ENCODE measurements around the gene LRP6. TPM values are rescaled to one million over a fixed set of nuclear protein-coding genes. Genes with fewer than 3 reads are reported as not detected.

LRP6 gene
- total and polyA plus RNA-seq, 10 of the 15 experiments (the other 5 are each of a cell fraction or from before 2014, with no cell fraction given): 1.5 to 14.9 (median 6.1) TPM

- TF ChIP-seq RELB (IDR thresholded peaks at IDR 0.05; ENCODE audit: low read depth) (0 out of 2 replicates have a peak, but pooled peaks have one; percentile 22), ZNF687 (IDR thresholded peaks at IDR 0.05) (no peak)
These were observed 55.9 kb downstream of the LRP6 start (continued) for GRCh38 chr12:12210983-12211382.

- H3K27me3 ChIP-seq (replicated peaks in 1 of 2; ENCODE audit: control insufficient read depth in 2 of 2, insufficient read depth in 2 of 2, low read length in 1 of 2): no peaks in the 10 kb centered on the region
- no TSS peak for BruUV-seq (replicated peaks)
- CTCF ChIA-PET: no interaction called here
These were observed 56.4 kb downstream of the LRP6 start for GRCh38 chr12:12210416-12210815.

More at GRCh38 chr12:12210416-12210815, 56.4 kb downstream of the LRP6 start:
- H3K79me2 ChIP-seq (ENCODE audit: control insufficient read depth, insufficient read depth, low read length): no peaks in the 10 kb centered on the region
- FAIRE-seq: peak; percentile 13
- ATAC-seq: no peak
- no peak overlapping the region for H3K27ac ChIP-seq (ENCODE audit: control insufficient read depth, insufficient read depth)
- in situ Hi-C loops (cut with MboI) (no loop called here), intact Hi-C loops (cut with micrococcal nuclease; ENCODE audit: unreplicated experiment) (loop anchor here (5.0 kb wide), 1 partner anchor 57 kb away; the partner anchor contains the start of gene LRP6)
- SMC1A ChIA-PET (ENCODE audit: uncharacterized antibody, unreplicated experiment): no interaction called here
- RAD21 ChIA-PET (ENCODE audit: unreplicated experiment): no interaction called here
- H3K4me3 ChIP-seq: no peak overlapping the region
- TF ChIP-seq MEF2B (IDR thresholded peaks at IDR 0.05; ENCODE audit: partially characterized antibody, poor library complexity, severe bottlenecking): no peak
- no peak for TF ChIP-seq JUNB (IDR thresholded peaks at IDR 0.05)
- TF ChIP-seq BCL3 (IDR thresholded peaks at IDR 0.05; ENCODE audit: borderline replicate concordance, insufficient read depth, low read depth, low read length, poor library complexity, severe bottlenecking): no peak
- no peak for TF ChIP-seq RAD21 (IDR thresholded peaks at IDR 0.05; ENCODE audit: insufficient read depth, low read depth, low read length)
- TF ChIP-seq FOS (IDR thresholded peaks at IDR 0.05; ENCODE audit: borderline replicate concordance, extremely low read depth, insufficient read length): no peak
- no peak for TF ChIP-seq CBX3 (IDR thresholded peaks at IDR 0.05; ENCODE audit: borderline replicate concordance, low read depth)
- no peak for TF ChIP-seq BCLAF1 (IDR thresholded peaks at IDR 0.05)
- TF ChIP-seq NFXL1 (IDR thresholded peaks at IDR 0.05; ENCODE audit: borderline replicate concordance): no peak
- no peak for TF ChIP-seq POLR2A (IDR thresholded peaks at IDR 0.05; ENCODE audit: low read depth, low read length)
- no peak for TF ChIP-seq SMARCA5 (IDR thresholded peaks at IDR 0.05)
- no peak for TF ChIP-seq POLR2AphosphoS5 (IDR thresholded peaks at IDR 0.05; ENCODE audit: low read length)
- no peaks in the 10 kb centered on the region for H4K20me1 ChIP-seq (ENCODE audit: control insufficient read depth, insufficient read depth)
- H3K9ac ChIP-seq (ENCODE audit: control insufficient read depth, insufficient read depth, low read length): no peak overlapping the region
- 45% methylated on average over 1 of the region's 1 CpG for WGBS (ENCODE audit: insufficient coverage, insufficient replicate concordance, low lambda C conversion rate, missing lambda C conversion rate)
- H3K4me2 ChIP-seq (ENCODE audit: control insufficient read depth, insufficient read depth): no peak overlapping the region
- POLR2A ChIA-PET: no interaction called here
- H2AFZ ChIP-seq (ENCODE audit: control insufficient read depth, low read depth, low read length): no peak overlapping the region
- H3K36me3 ChIP-seq (ENCODE audit: control insufficient read depth in 2 of 2, insufficient read depth in 2 of 2, low read length in 1 of 2): no peaks in the 10 kb centered on the region
- H3K4me1 ChIP-seq (ENCODE audit: control insufficient read depth, insufficient read depth, low read length): peaks cover 3% of the 10 kb centered on the region
- no peaks in the 10 kb centered on the region for H3K9me3 ChIP-seq (replicated peaks; ENCODE audit: control insufficient read depth, insufficient read depth, low read length)
- DNase-seq (ENCODE audit: low read depth, low spot score): no peak

All from GM12878 (cell line).